MM.1S (cell line): Measurements from ENCODE around the gene PPP4R2.

Experiments used
- CTCF ChIP-seq: fragments of 300-600 bp; sonication (generic); IDR thresholded peaks from 2 replicates; pipeline ENCODE4 v1.5.1; 2016; ENCODE audit warnings: antibody characterized with exemption, low read length, mixed read lengths
- EZH2phosphoT487 ChIP-seq: fragments of 300-600 bp; sonication (generic); IDR thresholded peaks from 2 replicates; pipeline ENCODE4 v1.6.1; 2018; ENCODE audit warnings: antibody characterized with exemption, low read length

DNA sequence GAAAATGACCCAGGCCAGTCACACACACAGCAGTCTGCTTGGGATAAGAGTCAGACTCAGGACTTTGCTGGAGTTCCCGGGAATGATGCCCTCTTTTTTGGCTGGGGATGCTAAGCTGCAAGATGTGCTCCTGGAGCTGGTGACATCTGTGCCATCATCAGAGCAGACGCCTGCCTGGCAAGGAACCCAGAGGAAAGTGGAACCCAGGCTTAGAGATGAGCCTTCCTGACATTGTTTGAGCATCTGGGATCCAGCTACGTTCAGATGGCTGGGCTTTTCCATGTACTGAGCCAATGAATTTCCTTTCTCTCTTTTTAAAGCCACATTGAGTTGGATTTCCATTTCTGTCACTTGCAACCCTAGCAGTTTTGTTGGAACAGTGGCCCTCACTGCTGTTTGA is 118.1 kb downstream of the PPP4R2 start:
- no peak for TF ChIP-seq CTCF
- TF ChIP-seq EZH2phosphoT487, result no peak
